Kidney epithelial cell (primary cell): ENCODE measurements around the gene UPF2. TPM values are rescaled to one million over a fixed set of nuclear protein-coding genes. Genes with fewer than 3 reads are reported as not detected.
"Not testable (repeated sequence)": the region's sequence is repeated elsewhere in the genome, so short reads cannot be mapped to it uniquely, and the experiment has no call there.

Experiments
- DNase-seq: peaks from one replicate; pipeline ENCODE4 v3.0.0-alpha.2; 2010; ENCODE audit warnings: low read depth
- H3K27me3 ChIP-seq: 2 replicates; pipeline ENCODE4 v1.6.0; 2011; ENCODE audit warnings: low read length; ENCODE audit not compliant: control insufficient read depth, insufficient read depth
- H3K36me3 ChIP-seq: 2 replicates; pipeline ENCODE4 v1.5.1; 2011; ENCODE audit warnings: low read length; ENCODE audit not compliant: control insufficient read depth, insufficient read depth
- H3K4me3 ChIP-seq: 2 replicates; pipeline ENCODE4 v1.5.1; 2011; ENCODE audit warnings: low read depth, mild to moderate bottlenecking, control low read depth, low read length
- total RNA-seq: library from RNA; depleted of rRNA; stranded (reverse); fragments of >200 nt; gene quantifications from 2 replicates; pipeline ENCODE4 v1.2.3, GENCODE V29; 2015
- TF ChIP-seq, protein P1 (sequence below): IDR thresholded peaks from 2 replicates; pipeline ENCODE4 v1.5.1; 2011; ENCODE audit warnings: mild to moderate bottlenecking, moderate library complexity, low read length, control low read depth, inconsistent platforms; ENCODE audit not compliant: insufficient read depth, poor library complexity, severe bottlenecking

UPF2 gene
- total RNA-seq, 1 donor from 2014 or later, result 13.9 TPM

DNA sequence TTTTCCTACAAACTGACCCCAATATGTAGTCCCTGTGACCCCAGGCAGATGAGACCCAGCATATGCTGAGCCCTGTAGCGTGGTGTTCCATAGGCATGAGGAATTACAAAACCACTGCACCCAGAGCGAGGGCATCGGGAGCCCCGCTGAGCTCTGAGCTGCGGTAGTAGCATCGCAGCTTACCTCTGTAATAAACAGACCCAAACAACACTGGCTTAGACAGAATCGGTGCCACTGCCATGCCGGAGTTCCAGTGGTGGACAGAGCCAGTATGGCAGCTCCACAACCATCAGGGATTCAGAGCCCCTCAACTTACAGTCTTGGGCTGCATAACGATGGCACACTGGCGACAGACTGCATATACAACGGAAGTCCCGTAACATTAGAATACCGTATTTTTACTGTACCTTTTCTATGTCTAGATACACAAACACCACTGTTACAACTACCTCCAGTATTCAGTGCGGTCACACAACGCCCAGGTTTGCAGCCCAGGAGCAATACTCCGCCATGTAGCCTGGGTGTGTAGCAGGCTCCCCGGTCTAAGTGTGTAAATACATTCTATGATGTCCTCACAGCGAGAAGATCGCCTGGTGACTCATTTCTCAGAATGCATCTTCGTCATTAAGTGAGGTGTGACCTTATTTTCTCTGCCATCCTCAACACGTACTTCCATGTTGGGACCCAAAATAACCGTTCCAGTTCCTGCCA is 150.7 kb downstream of the UPF2 start:
- DNase-seq, result no peak
- H3K27me3 ChIP-seq, result no peaks in the 10 kb centered on the region
- TF ChIP-seq, protein P1, sequence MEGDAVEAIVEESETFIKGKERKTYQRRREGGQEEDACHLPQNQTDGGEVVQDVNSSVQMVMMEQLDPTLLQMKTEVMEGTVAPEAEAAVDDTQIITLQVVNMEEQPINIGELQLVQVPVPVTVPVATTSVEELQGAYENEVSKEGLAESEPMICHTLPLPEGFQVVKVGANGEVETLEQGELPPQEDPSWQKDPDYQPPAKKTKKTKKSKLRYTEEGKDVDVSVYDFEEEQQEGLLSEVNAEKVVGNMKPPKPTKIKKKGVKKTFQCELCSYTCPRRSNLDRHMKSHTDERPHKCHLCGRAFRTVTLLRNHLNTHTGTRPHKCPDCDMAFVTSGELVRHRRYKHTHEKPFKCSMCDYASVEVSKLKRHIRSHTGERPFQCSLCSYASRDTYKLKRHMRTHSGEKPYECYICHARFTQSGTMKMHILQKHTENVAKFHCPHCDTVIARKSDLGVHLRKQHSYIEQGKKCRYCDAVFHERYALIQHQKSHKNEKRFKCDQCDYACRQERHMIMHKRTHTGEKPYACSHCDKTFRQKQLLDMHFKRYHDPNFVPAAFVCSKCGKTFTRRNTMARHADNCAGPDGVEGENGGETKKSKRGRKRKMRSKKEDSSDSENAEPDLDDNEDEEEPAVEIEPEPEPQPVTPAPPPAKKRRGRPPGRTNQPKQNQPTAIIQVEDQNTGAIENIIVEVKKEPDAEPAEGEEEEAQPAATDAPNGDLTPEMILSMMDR, result no peak
- no peak overlapping the region for H3K4me3 ChIP-seq
- no peaks in the 10 kb centered on the region for H3K36me3 ChIP-seq

DNA sequence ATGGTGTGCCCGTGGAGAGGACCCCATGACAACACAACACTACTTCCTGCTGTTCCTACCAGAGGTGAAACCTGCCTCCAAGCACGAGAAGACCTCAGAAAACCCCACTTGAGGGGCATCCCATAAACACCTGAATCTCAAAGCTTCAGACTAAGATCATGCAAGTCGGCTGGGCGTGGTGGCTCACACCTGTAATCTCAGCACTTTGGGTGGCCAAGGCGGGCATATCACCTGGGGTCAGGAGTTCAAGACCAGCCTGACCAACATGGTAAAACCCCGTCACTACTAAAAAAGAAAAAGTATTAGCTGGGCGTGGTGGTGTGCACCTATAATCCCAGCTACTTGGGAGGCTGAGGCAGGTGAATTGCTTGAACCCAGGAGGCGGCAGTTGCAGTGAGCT is 153.3 kb downstream of the UPF2 start:
- not testable (repeated sequence) for DNase-seq, H3K36me3 ChIP-seq, H3K4me3 ChIP-seq, H3K27me3 ChIP-seq

DNA sequence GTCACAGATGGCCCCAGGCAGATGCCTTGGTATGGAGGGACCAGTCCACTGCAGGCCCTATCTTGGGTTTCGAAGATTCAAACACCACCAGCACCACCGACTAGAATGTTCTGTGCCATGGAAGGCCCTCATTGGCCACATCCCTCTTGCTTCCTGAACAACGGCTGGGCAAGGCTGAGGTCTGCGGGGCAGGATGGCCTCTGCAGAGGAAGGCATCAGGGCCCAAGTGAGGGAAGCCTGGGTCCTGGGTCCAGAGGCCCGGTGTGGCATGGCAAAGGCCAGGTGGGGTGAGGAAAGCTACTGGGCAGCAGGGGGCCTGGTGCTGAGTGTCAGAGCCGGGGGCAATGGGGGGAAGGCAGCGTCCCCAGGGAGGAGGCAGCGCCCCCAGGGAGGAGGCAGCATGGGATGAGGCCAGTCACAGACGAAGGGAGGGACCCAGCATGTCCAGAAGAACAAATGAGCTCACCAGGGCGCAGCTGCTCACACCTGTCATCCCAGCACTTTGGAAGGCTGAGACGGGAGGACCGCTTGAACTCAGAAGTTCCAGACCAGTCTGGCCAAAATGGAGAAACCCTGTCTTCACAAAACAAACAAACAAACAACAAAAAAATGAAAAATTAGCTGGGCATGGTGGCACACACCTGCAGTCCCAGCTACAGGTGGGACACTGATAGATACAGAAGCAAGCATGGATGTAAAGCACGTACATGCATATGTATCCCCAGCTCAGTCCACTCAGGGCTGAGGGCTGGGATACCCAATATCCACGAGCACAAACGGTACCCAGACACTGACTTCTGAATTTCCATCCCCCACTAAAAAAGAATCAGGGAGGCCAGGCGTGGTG is 155.0 kb downstream of the UPF2 start:
- Histone ChIP-seq H3K36me3 (no peaks in the 10 kb centered on the region), H3K4me3 (no peak overlapping the region), H3K27me3 (no peaks in the 10 kb centered on the region)
- TF ChIP-seq, protein P1, result no peak
- no peak for DNase-seq

DNA sequence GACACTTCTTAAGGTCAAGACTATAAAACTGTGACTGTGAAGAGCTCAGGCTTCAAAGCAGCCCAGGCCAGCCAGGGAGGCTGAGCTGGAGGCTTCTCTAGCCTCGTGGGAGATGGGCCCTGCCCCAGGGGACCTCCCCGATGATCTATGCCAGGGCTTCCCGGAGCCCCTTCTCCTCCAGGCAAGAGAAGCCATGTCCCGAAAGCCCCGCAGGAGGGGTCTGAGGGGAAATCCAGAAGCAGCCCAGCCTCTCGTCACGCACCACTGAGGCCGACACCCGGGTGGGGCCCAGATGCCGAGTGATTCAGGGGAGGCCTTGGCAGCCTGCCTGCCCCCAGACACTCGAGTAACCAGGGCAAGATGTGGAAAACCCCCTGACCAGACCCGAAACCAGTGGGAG is 155.8 kb downstream of the UPF2 start:
- Histone ChIP-seq H3K4me3 (no peak overlapping the region), H3K36me3 (no peaks in the 10 kb centered on the region), H3K27me3 (no peaks in the 10 kb centered on the region)
- DNase-seq, result no peak
- TF ChIP-seq, protein P1, result no peak

DNA sequence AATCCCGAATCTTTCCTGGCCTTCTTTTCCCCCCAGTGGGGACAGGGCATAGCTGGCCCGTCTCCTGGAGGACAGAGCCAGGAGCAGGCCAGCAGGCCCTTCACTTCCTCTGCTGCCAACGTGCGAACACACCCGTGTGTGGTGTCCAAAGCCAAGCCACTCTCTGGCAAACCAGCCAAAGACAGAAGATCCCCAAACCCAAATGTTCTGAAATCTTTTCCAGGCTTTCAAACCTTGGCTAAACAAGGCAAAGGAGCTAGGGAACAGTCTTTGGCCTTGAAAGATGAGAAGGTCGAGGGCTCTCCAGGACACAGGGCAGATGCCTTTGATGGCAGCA is 156.5 kb downstream of the UPF2 start:
- H3K27me3 ChIP-seq, result no peaks in the 10 kb centered on the region
- no peaks in the 10 kb centered on the region for H3K36me3 ChIP-seq
- no peak overlapping the region for H3K4me3 ChIP-seq
- no peak for DNase-seq
- TF ChIP-seq, protein P1, result no peak

DNA sequence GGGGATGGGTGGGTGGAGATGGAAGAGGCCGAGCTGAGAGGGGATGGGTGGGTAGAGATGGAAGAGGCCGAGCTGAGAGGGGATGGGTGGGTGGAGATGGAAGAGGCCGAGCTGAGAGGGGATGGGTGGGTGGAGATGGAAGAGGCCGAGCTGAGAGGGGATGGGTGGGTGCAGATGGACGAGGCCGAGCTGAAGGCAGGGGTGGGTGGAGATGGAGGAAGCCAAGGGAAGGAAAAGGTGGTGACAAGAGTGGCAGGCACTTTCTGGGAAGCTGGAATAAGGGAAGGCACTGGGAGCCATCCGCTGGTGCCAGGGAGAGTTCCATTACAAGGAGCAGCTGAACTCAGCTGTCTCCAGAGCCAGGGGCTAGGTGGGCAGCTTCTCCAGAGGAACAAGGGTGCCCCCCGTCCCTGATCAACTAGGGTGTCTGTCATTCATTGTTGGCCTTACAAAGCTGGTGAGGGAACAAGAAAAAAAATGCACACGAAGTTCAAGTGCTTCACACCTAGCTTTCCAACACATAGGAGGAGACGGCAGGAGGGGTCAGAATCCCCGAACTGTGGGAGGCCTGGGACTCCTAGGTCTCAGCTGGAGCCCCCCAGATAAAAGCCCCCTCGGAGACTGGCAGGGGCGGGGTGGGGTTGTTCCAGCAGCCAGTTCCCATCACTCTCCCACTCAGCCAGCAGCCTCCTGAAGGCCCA is 157.0 kb downstream of the UPF2 start:
- no peaks in the 10 kb centered on the region for H3K27me3 ChIP-seq
- DNase-seq, result no peak
- TF ChIP-seq, protein P1, result no peak
- H3K36me3 ChIP-seq, result no peaks in the 10 kb centered on the region
- H3K4me3 ChIP-seq, result no peak overlapping the region
